ENCODE results near the gene DTX4. TPM values are rescaled to one million over a fixed set of nuclear protein-coding genes. Genes with fewer than 3 reads are reported as not detected.
A peak's percentile ranks its signal among the peaks of the same experiment; 100 is the strongest.

Gene DTX4
- total and polyA plus RNA-seq, 2 experiments from 2014 or later: 15.4 to 27.5 TPM

DNA sequence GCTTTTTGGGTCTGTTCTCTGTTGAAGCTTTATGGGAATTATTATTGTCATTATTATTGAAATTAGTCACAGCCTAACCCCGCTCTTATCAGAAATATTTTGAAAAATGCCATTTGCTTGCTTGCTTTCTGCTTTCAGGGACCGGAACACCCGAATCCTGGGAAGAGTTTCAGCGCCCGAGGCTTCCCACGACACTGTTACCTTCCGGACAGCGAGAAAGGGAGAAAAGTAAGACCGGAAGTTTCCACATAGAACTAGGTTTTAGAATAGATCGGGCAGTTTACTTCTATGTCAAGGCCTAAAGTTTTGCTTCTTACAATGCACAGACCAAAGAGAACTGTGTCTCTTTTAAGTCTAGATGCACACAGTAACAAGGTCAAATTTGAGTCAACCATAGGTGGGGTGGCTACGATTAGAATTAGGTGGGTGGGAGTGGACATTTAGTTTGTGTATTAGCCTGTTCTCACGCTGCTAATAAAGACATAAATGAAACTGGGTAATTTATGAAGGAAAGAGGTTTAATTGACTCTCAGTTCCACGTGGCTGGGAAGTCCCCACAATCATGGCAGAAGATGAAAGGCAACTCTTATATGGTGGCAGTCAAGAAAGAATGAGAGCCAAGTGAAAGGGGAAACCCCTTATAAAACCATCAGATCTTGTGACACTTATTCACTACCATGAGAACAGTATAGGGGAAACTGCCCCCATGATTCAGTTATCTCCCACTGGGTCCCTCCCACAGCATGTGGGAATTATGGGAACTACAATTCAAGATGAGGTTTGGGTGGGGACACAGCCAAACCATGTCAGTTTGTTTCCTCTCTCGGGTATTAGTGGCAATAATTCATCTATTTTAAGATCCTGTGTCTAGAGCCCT lies 27.9 kb downstream of the DTX4 start:
- Histone ChIP-seq H3K36me3 (replicated peaks; ENCODE audit: insufficient read depth, low read depth) (peaks cover 5% of the 10 kb centered on the region), H3K27ac (no peak overlapping the region), H3K4me3 (no peak overlapping the region), H3K9me2 (replicated peaks; ENCODE audit: insufficient read depth) (no peaks in the 10 kb centered on the region), H3K27me3 (no peaks in the 10 kb centered on the region), H4K20me1 (ENCODE audit: insufficient read depth, poor library complexity, severe bottlenecking) (no peaks in the 10 kb centered on the region), H3K4me2 (no peak overlapping the region), H3K9me3 (ENCODE audit: low read depth) (no peaks in the 10 kb centered on the region), H3K4me1 (ENCODE audit: insufficient read depth) (peaks cover 5% of the 10 kb centered on the region), H2AFZ (no peak overlapping the region), H3K79me2 (no peaks in the 10 kb centered on the region)
- TF ChIP-seq EZH2 (IDR thresholded peaks at IDR 0.05; ENCODE audit: borderline replicate concordance): no peak
- no peak for TF ChIP-seq EZH2phosphoT487 (IDR thresholded peaks at IDR 0.05; ENCODE audit: low read depth, severe bottlenecking, unreplicated experiment)
- TF ChIP-seq, protein P1, sequence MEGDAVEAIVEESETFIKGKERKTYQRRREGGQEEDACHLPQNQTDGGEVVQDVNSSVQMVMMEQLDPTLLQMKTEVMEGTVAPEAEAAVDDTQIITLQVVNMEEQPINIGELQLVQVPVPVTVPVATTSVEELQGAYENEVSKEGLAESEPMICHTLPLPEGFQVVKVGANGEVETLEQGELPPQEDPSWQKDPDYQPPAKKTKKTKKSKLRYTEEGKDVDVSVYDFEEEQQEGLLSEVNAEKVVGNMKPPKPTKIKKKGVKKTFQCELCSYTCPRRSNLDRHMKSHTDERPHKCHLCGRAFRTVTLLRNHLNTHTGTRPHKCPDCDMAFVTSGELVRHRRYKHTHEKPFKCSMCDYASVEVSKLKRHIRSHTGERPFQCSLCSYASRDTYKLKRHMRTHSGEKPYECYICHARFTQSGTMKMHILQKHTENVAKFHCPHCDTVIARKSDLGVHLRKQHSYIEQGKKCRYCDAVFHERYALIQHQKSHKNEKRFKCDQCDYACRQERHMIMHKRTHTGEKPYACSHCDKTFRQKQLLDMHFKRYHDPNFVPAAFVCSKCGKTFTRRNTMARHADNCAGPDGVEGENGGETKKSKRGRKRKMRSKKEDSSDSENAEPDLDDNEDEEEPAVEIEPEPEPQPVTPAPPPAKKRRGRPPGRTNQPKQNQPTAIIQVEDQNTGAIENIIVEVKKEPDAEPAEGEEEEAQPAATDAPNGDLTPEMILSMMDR (IDR thresholded peaks at IDR 0.05; ENCODE audit: poor library complexity): no peak
- DNase-seq (ENCODE audit: low spot score): no peak
- 86% methylated on average over 14 of the region's 14 CpGs for WGBS (ENCODE audit: low lambda C conversion rate, missing lambda C conversion rate)

- TF ChIP-seq EZH2 (IDR thresholded peaks at IDR 0.05; ENCODE audit: borderline replicate concordance) (no peak), EZH2phosphoT487 (IDR thresholded peaks at IDR 0.05; ENCODE audit: low read depth, severe bottlenecking, unreplicated experiment) (no peak)
- TF ChIP-seq, protein P1 (IDR thresholded peaks at IDR 0.05; ENCODE audit: poor library complexity): no peak
- Histone ChIP-seq H3K27me3 (no peaks in the 10 kb centered on the region), H4K20me1 (ENCODE audit: insufficient read depth, poor library complexity, severe bottlenecking) (no peaks in the 10 kb centered on the region), H3K36me3 (replicated peaks; ENCODE audit: insufficient read depth, low read depth) (peaks cover 5% of the 10 kb centered on the region), H3K9me2 (replicated peaks; ENCODE audit: insufficient read depth) (no peaks in the 10 kb centered on the region), H3K4me3 (no peak overlapping the region), H3K4me2 (no peak overlapping the region), H3K4me1 (ENCODE audit: insufficient read depth) (peaks cover 5% of the 10 kb centered on the region), H3K79me2 (no peaks in the 10 kb centered on the region), H3K27ac (no peak overlapping the region), H2AFZ (no peak overlapping the region), H3K9me3 (ENCODE audit: low read depth) (no peaks in the 10 kb centered on the region)
- 93% methylated on average over 4 of the region's 4 CpGs for WGBS (ENCODE audit: low lambda C conversion rate, missing lambda C conversion rate)
- DNase-seq (ENCODE audit: low spot score): no peak
Measured at GRCh38 chr11:59200423-59200746, 28.5 kb downstream of the DTX4 start.

- peaks cover 5% of the 10 kb centered on the region for H3K4me1 ChIP-seq (ENCODE audit: insufficient read depth)
- no peak overlapping the region for H3K4me2 ChIP-seq
- no peak overlapping the region for H2AFZ ChIP-seq
- TF ChIP-seq EZH2phosphoT487 (IDR thresholded peaks at IDR 0.05; ENCODE audit: low read depth, severe bottlenecking, unreplicated experiment) (no peak), EZH2 (IDR thresholded peaks at IDR 0.05; ENCODE audit: borderline replicate concordance) (no peak)
- TF ChIP-seq, protein P1 (IDR thresholded peaks at IDR 0.05; ENCODE audit: poor library complexity): peak; percentile 11
- H3K9me3 ChIP-seq (ENCODE audit: low read depth): no peaks in the 10 kb centered on the region
- no peaks in the 10 kb centered on the region for H3K27me3 ChIP-seq
- DNase-seq (ENCODE audit: low spot score): no peak
- H3K79me2 ChIP-seq: no peaks in the 10 kb centered on the region
- H3K27ac ChIP-seq: no peak overlapping the region
- no peaks in the 10 kb centered on the region for H3K9me2 ChIP-seq (replicated peaks; ENCODE audit: insufficient read depth)
- peaks cover 5% of the 10 kb centered on the region for H3K36me3 ChIP-seq (replicated peaks; ENCODE audit: insufficient read depth, low read depth)
- H4K20me1 ChIP-seq (ENCODE audit: insufficient read depth, poor library complexity, severe bottlenecking): no peaks in the 10 kb centered on the region
- no peak overlapping the region for H3K4me3 ChIP-seq
- 98% methylated on average over 3 of the region's 3 CpGs for WGBS (ENCODE audit: low lambda C conversion rate, missing lambda C conversion rate)
Measured at GRCh38 chr11:59201353-59201752, 29.4 kb downstream of the DTX4 start.
